ENCODE results near the gene SNX9.

Gene SNX9

DNA sequence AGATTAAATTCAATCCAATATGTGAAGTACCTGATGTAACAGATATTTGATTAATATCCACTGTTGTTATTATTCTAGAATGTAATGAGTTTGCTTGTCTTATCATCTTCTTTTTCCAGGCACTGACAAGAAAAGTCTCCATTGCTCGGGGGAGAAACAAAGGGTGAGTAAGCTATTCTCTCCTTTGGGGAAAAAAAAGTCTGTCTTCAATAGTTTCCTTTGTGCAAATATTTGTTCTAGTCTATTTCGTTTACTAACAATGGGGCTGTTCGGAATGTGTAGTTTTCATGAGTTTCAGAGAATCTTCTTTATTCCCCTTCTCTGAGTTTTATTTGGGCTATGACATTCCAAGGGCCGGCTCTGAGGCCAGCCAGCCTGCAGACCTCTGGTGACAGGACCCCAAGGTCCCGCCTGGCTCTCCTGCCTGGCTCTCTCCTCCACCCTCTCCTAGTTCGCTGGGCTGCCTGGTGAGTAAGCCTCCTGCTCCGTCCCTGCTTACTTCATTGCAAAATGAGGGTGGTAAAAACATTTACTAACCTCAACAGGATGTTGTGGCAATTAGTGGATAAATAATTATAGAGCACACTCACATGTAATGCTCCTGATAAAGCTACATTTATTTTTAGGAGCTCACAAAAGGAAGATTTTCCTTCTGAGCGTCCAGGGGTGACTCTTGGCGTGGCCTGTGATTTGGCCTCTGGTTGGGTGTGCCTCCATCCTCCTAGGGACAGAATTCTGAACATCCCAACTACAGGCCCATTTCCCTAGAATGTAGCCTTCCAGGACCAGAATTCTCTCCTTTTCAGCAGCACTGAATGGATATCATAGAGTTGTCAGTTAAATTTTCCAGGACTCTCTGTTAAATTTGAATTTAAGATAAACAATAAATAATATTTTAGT is 43.1 kb upstream of the SNX9 start:
- DNase-seq (ENCODE audit: low spot score) = no peak
- TF ChIP-seq CTCF (IDR thresholded peaks at IDR 0.05; ENCODE audit: extremely low read depth, missing control alignments) = no peak

DNA sequence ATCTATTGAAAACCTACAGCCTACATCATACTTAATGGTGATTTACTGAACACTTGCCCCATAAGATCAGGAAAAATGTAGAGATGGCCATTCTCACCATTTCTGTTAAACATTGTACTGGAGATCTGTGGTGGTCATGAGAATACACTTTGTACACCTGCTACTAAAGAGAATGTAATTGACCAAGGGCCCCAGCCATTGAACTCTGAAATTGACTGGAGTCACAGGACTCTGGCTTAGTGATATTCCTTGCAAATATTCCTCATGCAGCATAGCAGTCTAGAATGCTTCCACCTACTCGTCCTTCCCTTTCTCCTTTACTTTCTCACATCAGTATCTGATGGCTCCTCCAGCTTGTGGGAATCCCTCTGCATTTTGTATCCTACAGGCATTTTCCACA is 37.4 kb upstream of the SNX9 start:
- no peak for DNase-seq (ENCODE audit: low spot score)
- TF ChIP-seq CTCF (IDR thresholded peaks at IDR 0.05; ENCODE audit: extremely low read depth, missing control alignments) = no peak

DNA sequence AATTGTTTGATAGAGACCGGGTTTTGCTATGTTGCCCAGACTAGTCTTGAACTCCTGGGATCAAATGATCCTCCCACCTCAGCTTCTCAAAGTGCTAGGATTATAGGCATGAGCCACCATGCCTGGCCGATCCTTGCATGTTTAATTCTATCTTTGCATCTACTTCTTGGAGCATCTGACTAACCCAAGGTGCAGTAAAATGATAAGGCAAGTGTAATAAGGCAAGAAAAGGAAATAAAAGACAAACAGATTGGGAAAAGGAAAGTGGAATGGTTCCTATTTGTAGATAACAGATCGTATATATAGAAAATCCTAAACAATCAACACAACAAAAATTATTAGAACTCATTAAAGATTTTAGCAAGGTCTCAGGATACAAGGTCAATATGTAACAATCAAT is 36.8 kb upstream of the SNX9 start:
- TF ChIP-seq CTCF (IDR thresholded peaks at IDR 0.05; ENCODE audit: extremely low read depth, missing control alignments) = no peak

DNA sequence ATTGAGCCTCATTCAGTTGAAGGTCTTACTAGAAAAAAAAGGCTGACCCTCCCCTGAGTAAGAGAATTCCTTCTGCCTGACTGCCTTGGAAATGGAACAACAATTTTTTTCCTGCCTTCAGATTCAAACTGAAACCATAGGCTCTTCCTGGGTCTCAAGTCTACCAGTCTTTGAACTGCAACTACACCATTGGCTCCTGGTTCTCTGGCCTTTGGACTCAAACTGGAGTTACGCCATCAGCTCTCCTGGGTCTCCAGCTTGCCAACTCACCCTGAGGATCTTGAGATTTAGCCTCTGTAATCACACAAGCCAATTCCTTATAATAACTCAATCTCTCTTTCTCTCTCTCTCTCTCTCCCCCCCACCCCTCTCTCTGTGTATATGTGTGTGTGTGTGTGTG is 36.0 kb upstream of the SNX9 start:
- TF ChIP-seq CTCF (IDR thresholded peaks at IDR 0.05; ENCODE audit: extremely low read depth, missing control alignments) = no peak
- DNase-seq (ENCODE audit: low spot score) = no peak

More for the DNA sequence above, 36.8 kb upstream of the SNX9 start:
- DNase-seq (ENCODE audit: low spot score) = no peak

DNA sequence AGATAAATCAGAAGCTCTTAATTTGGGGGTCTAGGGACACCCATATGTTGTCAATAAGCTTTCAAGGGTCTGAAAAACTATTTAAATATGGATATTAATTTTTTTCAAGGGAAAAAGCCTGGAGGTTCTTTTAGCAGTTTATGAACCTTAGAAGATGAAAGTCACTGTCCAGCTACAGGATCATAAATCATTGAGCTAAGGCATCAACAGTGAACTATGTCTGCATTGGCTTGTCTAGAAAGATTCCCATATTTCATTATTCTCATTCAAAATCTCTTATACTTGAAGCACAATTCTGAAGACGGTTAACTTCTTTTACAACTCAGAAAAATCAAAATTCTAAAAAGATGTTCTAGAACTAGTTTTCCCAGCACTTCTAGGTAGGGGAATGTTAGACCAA is 34.9 kb upstream of the SNX9 start:
- no peak for TF ChIP-seq CTCF (IDR thresholded peaks at IDR 0.05; ENCODE audit: extremely low read depth, missing control alignments)
- DNase-seq (ENCODE audit: low spot score) = no peak

DNA sequence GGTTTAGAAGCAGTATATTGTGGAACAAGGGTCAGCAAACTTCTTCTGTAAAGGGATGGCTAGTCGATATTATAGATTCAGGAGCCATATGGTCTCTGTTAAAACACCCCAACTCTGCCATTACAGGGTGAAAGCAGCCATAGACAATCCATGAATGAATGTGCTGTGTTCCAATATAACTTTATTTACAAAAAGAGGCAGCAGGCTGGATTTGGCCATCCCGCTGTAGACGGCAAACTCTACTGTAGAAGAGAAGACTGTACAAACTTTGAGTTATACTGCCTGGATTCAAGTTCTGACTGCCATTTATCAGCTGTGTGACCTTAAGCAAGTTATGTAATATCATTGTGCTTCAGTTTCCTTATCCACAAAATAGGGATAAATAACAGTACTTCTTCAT is 33.7 kb upstream of the SNX9 start:
- no peak for TF ChIP-seq CTCF (IDR thresholded peaks at IDR 0.05; ENCODE audit: extremely low read depth, missing control alignments)
- no peak for DNase-seq (ENCODE audit: low spot score)

GRCh38 chr6:157789861-157790260 is 33.2 kb upstream of the SNX9 start:
- DNase-seq (ENCODE audit: low spot score) = no peak

More at GRCh38 chr6:157789861-157790260, 33.2 kb upstream of the SNX9 start:
- no peak for TF ChIP-seq CTCF (IDR thresholded peaks at IDR 0.05; ENCODE audit: extremely low read depth, missing control alignments)
